B cell (primary cell): Measurements from ENCODE around the gene NAGPA. TPM values are rescaled to one million over a fixed set of nuclear protein-coding genes. Genes with fewer than 3 reads are reported as not detected.

Experiments
- ATAC-seq: fragments of 200-7000 bp; cut with Tn5 transposase; one replicate; pipeline ENCODE4 v1.10.0; 2021; ENCODE audit warnings: low read depth, mild to moderate bottlenecking, moderate number of reproducible peaks, moderate library complexity
- CTCF ChIA-PET: fragments of 350-600 bp; sonication (Branson Sonifier 250); formaldehyde crosslinking; loops from one replicate; lab custom pipeline; 2021; ENCODE audit warnings: antibody characterized with exemption, inconsistent platforms; lab: Charles Lee
- POLR2A ChIA-PET: fragments of 350-600 bp; sonication (Branson Sonifier 250); formaldehyde crosslinking; loops from one replicate; lab custom pipeline; 2021; ENCODE audit warnings: antibody characterized with exemption; lab: Charles Lee
- DNase-seq: peaks from one replicate; pipeline ENCODE4 v3.0.0; 2013
- H2AFZ ChIP-seq: 2 replicates; pipeline ENCODE4 v1.6.1; 2012; ENCODE audit warnings: mild to moderate bottlenecking, low read depth, low read length; ENCODE audit not compliant: insufficient read depth, poor library complexity, severe bottlenecking
- H3K27ac ChIP-seq, 2 donors: 1 replicate in 1 of 2; 2 replicates in 1 of 2; pipeline ENCODE4 v1.5.1; 2012 to 2013; ENCODE audit warnings: low read length in 2 of 2, mild to moderate bottlenecking in 2 of 2, moderate library complexity in 1 of 2
- H3K27me3 ChIP-seq, 4 experiments: fragments of 200-600 bp in 1 of 4; sonication (generic) in 1 of 4; replicated peaks in 1 of 4; 1 replicate in 2 of 4; 2 replicates in 2 of 4; pipeline versions ENCODE4 v1.6.1 to v1.7.0; 2013 to 2016; ENCODE audit warnings: low read length in 3 of 4, mild to moderate bottlenecking in 2 of 4, mixed read lengths in 1 of 4, moderate library complexity in 1 of 4; ENCODE audit not compliant: insufficient read depth in 4 of 4, control insufficient read depth in 3 of 4; ENCODE audit errors: control extremely low read depth in 1 of 4
- H3K36me3 ChIP-seq, 2 experiments: replicated peaks in 1 of 2; 1 replicate in 1 of 2; 2 replicates in 1 of 2; pipeline versions ENCODE4 v1.6.1 to v1.7.1; 2013; ENCODE audit warnings: low read length in 1 of 2; ENCODE audit not compliant: insufficient read depth in 2 of 2, control insufficient read depth in 1 of 2; ENCODE audit errors: control extremely low read depth in 1 of 2, extremely low read depth in 1 of 2
- H3K4me1 ChIP-seq, 2 donors: fragments of 200-600 bp in 1 of 2; sonication (generic) in 1 of 2; 1 replicate in 1 of 2; 2 replicates in 1 of 2; pipeline versions ENCODE4 v1.5.1 to v1.6.1; 2013 to 2017; ENCODE audit warnings: low read length in 2 of 2; ENCODE audit not compliant: control insufficient read depth in 2 of 2, insufficient read depth in 2 of 2
- H3K4me2 ChIP-seq: replicated peaks from 2 replicates; pipeline ENCODE3; 2012; ENCODE audit warnings: mild to moderate bottlenecking, low read depth, low read length; ENCODE audit not compliant: poor library complexity, severe bottlenecking
- H3K4me3 ChIP-seq, 5 experiments: fragments of 200-600 bp in 1 of 5; sonication (generic) in 1 of 5; 1 replicate in 3 of 5; 2 replicates in 2 of 5; pipeline versions ENCODE4 v1.5.1 to v1.7.0; 2011 to 2016; ENCODE audit warnings: low read length in 4 of 5, mild to moderate bottlenecking in 4 of 5, low read depth in 2 of 5, control low read depth in 1 of 5, moderate library complexity in 1 of 5; ENCODE audit not compliant: insufficient read depth in 1 of 5; ENCODE audit errors: control extremely low read depth in 1 of 5, extremely low read depth in 1 of 5
- H3K79me2 ChIP-seq: fragments of 200-600 bp; sonication (generic); one replicate; pipeline ENCODE4 v1.6.0; 2016; ENCODE audit warnings: low read length; ENCODE audit not compliant: control insufficient read depth, insufficient read depth
- H3K9ac ChIP-seq: fragments of 200-600 bp; sonication (generic); 2 replicates; pipeline ENCODE4 v1.6.1; 2017; ENCODE audit warnings: mild to moderate bottlenecking, low read length, moderate library complexity
- H3K9me3 ChIP-seq, 3 donors: one replicate each; pipeline versions ENCODE4 v1.6.1 to v1.7.1; 2013; ENCODE audit warnings: low read length in 2 of 3; ENCODE audit not compliant: control insufficient read depth in 2 of 3, insufficient read depth in 1 of 3; ENCODE audit errors: control extremely low read depth in 1 of 3
- H4K20me1 ChIP-seq: 2 replicates; pipeline ENCODE4 v1.6.0; 2012; ENCODE audit warnings: mild to moderate bottlenecking, low read length; ENCODE audit not compliant: insufficient read depth, control insufficient read depth, poor library complexity, severe bottlenecking
- H3K27ac Mint-ChIP-seq: one replicate; pipeline ENCODE4 v1.8.0; 2021; ENCODE audit warnings: mixed read lengths
- H3K27me3 Mint-ChIP-seq: one replicate; pipeline ENCODE4 v1.8.0; 2021; ENCODE audit warnings: mixed read lengths
- H3K4me1 Mint-ChIP-seq: one replicate; pipeline ENCODE4 v1.8.0; 2021; ENCODE audit warnings: mixed read lengths
- H3K4me3 Mint-ChIP-seq: one replicate; pipeline ENCODE4 v1.8.0; 2021; ENCODE audit warnings: mixed read lengths
- H3K9me3 Mint-ChIP-seq: one replicate; pipeline ENCODE4 v1.8.0; 2022; ENCODE audit warnings: mixed read lengths; ENCODE audit not compliant: insufficient read depth
- EZH2 ChIP-seq: IDR thresholded peaks from 2 replicates; pipeline ENCODE4 v1.6.1; 2012; ENCODE audit warnings: borderline replicate concordance, low read depth, mild to moderate bottlenecking, moderate library complexity, low read length; ENCODE audit not compliant: insufficient read depth, poor library complexity, severe bottlenecking
- WGBS: methylation state at CpG from one replicate; pipeline ENCODE4 v1.1.5; 2013; ENCODE audit warnings: missing lambda C conversion rate; ENCODE audit not compliant: insufficient coverage; 5-methylcytosine and 5-hydroxymethylcytosine counted together
- intact Hi-C: fragments of 100-400 bp; cut with micrococcal nuclease; formaldehyde crosslinking; loops from one replicate; pipeline ENCODE4 v1.10.0; 2022
- polyA plus RNA-seq: library from polyadenylated mRNA; depleted of rRNA; stranded (reverse); fragments of >200 nt; gene quantifications from 2 replicates; pipeline ENCODE4 v1.2.3, GENCODE V29; 2012
- total RNA-seq, 2 donors: library from RNA; stranded (reverse); fragments of 120-200 nt in 1 of 2; gene quantifications; 1 replicate in 1 of 2; 2 replicates in 1 of 2; pipeline versions ENCODE4 v1.2.3 to v1.2.4, GENCODE V29; 2013 to 2022
- TF ChIP-seq, protein P1 (sequence below): fragments of 200-600 bp; IDR thresholded peaks from one replicate; pipeline ENCODE4 v1.8.0; 2022; ENCODE audit warnings: antibody characterized with exemption, mild to moderate bottlenecking

The NAGPA gene
- total and polyA plus RNA-seq, 2 donors (not counting 1 experiment from before 2014, with no cell fraction given): 38.4 to 38.6 TPM

DNA sequence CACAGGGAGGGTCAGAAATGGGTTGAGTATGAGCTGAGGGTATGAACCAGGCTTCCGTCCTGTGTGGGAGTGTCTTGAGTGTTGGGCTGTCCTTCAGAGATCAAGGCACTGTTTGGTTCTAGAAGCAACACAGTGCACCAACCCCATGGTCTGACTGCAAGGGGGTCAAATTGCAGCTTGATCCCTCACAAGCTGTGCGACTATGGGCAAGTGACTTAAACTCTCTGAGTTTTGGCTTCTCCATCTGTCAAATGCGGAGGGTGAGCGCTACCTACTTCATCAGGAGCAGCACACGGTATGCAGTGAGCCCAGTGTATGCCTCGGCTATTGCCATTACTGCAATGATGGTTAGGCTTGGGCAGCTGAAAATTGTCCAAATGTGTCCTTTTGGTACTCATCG lies 54.6 kb downstream of the NAGPA start:
- peaks cover 0 to 17% (median 8%) of the 10 kb centered on the region in 3 donors for H3K9me3 ChIP-seq
- DNase-seq (no peak), ATAC-seq (no peak)
- H3K36me3 ChIP-seq: no peaks in the 10 kb centered on the region
- intact Hi-C loops: no loop called here
- H3K79me2 ChIP-seq: no peaks in the 10 kb centered on the region
- 84% methylated on average over 6 of the region's 7 CpGs for WGBS
- peaks cover 14 to 15% of the 10 kb centered on the region in 2 donors for H3K4me1 ChIP-seq
- Mint-ChIP-seq H3K27me3 (peaks cover 17% of the 10 kb centered on the region), H3K4me3 (no peak overlapping the region), H3K4me1 (peaks cover 10% of the 10 kb centered on the region), H3K27ac (no peak overlapping the region), H3K9me3 (no peaks in the 10 kb centered on the region)
- no peak overlapping the region for H3K27ac ChIP-seq
- H3K27me3 ChIP-seq: peaks cover 0 to 14% (median 2%) of the 10 kb centered on the region in 4 experiments
- TF ChIP-seq, protein P1, sequence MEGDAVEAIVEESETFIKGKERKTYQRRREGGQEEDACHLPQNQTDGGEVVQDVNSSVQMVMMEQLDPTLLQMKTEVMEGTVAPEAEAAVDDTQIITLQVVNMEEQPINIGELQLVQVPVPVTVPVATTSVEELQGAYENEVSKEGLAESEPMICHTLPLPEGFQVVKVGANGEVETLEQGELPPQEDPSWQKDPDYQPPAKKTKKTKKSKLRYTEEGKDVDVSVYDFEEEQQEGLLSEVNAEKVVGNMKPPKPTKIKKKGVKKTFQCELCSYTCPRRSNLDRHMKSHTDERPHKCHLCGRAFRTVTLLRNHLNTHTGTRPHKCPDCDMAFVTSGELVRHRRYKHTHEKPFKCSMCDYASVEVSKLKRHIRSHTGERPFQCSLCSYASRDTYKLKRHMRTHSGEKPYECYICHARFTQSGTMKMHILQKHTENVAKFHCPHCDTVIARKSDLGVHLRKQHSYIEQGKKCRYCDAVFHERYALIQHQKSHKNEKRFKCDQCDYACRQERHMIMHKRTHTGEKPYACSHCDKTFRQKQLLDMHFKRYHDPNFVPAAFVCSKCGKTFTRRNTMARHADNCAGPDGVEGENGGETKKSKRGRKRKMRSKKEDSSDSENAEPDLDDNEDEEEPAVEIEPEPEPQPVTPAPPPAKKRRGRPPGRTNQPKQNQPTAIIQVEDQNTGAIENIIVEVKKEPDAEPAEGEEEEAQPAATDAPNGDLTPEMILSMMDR: no peak
- TF ChIP-seq EZH2: no peak
- H3K4me2 ChIP-seq: no peak overlapping the region
- no peak overlapping the region for H3K4me3 ChIP-seq
- H3K9ac ChIP-seq: no peak overlapping the region
- POLR2A ChIA-PET: no interaction called here
- H4K20me1 ChIP-seq: no peaks in the 10 kb centered on the region
- CTCF ChIA-PET: no interaction called here
- H2AFZ ChIP-seq: no peak overlapping the region

DNA sequence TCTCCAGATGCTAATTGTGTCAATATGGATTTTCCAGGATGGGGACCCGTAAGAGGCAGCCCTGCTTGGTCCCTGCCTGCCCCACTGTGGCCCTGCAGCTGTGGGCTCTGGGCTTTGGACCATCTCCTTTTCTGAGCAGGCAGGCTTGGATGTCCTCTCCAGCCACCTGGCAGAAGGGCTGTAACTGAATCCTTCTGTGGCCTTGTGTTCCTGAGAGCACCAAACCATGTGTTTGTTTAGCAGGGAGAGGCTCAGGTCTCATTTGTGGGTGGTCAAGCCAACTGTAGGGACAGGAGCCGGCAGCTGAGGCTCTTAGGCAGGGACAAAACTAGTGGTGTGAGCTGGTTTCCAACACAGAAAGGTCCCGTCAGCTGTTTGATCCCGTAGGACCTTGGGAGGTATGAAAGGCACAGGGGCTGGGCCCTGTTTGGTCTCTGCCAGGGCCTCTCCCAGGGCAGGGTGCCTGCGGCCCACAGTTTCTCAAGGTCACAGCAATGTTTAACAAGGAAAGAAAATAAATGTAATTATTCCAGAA lies 57.1 kb downstream of the NAGPA start:
- H3K27me3 Mint-ChIP-seq: peaks cover 19% of the 10 kb centered on the region
- Histone ChIP-seq H3K79me2 (no peaks in the 10 kb centered on the region), H4K20me1 (no peaks in the 10 kb centered on the region), H2AFZ (no peak overlapping the region), H3K9me3 (peaks cover 0 to 26% (median 8%) of the 10 kb centered on the region in 3 donors), H3K4me3 (no peak overlapping the region), H3K27me3 (peaks cover 0 to 12% (median under 1%) of the 10 kb centered on the region in 4 experiments), H3K4me1 (peaks cover 14 to 15% of the 10 kb centered on the region in 2 donors), H3K9ac (no peak overlapping the region), H3K36me3 (no peaks in the 10 kb centered on the region), H3K27ac (no peak overlapping the region), H3K4me2 (no peak overlapping the region)
- no peak for DNase-seq
- no peak overlapping the region for H3K4me3 Mint-ChIP-seq
- ChIA-PET CTCF (interaction anchor here (0.9 to 1.4 kb wide), 3 partner anchors 19 to 56 kb away, joined by 3 to 5 read pairs (median 4); partner anchors contain the start of gene SEC14L5), POLR2A (no interaction called here)
- no peak for TF ChIP-seq EZH2
- TF ChIP-seq, protein P1: no peak
- H3K27ac Mint-ChIP-seq: no peak overlapping the region
- 96% methylated on average over 4 of the region's 5 CpGs for WGBS
- ATAC-seq: no peak
- peaks cover 10% of the 10 kb centered on the region for H3K4me1 Mint-ChIP-seq
- intact Hi-C loops: no loop called here
- H3K9me3 Mint-ChIP-seq: no peaks in the 10 kb centered on the region
